NCI-H2196 treated with DMSO at 0.1 percent for 48 hours (cell line): ENCODE data around the gene CFAP77.
"Not testable (repeated sequence)": the region's sequence is repeated elsewhere in the genome, so short reads cannot be mapped to it uniquely, and the experiment has no call there.

Source experiments
- DNase-seq: peaks from one replicate; lab custom pipeline; 2025; ENCODE audit not compliant: unreplicated experiment; lab: John Stamatoyannopoulos, UW

CFAP77 gene

DNA sequence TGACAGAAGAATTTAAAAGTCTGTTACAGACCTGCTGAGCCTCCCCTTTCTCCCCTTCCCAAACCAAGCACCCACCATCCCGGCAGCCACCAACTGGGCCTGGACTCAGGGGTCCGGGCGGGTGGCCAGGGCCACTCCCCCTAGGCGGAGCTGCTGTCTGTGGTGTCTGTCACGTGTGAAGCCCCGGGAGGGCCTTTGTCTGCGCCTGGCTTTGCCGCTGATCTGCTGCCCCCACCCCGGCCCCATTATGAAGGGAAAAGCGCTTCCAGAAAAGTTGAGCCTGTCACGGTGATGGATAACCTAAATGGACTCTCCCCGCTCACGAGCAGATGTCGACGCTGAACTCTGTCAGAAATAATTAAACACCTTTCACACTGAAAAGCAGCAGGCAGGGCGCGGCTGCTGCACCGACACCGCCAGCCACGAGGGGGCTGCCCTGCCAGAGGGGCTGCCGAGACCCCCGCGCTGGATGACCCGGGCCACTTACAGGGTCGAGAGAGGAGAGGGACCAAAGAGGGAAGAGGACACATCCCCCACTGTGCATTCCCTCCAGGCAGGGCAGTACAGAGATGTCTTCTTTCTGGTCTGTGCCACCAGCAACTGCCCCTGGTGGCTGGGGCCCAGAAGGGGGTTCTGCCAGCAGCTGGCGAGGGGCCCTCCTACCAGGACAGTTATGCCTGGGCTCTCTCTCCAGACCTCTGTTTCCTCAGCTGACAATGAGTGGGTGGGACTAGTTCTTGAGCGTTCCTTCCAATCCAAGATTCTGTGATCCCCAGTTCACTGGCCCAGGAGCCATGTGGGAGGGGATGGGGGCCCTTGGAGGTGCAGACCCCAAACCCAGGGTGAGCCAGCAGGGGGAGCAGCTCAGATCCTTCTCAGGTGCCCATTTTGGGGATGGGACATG lies 136.4 kb downstream of the CFAP77 start:
- DNase-seq: no peak

DNA sequence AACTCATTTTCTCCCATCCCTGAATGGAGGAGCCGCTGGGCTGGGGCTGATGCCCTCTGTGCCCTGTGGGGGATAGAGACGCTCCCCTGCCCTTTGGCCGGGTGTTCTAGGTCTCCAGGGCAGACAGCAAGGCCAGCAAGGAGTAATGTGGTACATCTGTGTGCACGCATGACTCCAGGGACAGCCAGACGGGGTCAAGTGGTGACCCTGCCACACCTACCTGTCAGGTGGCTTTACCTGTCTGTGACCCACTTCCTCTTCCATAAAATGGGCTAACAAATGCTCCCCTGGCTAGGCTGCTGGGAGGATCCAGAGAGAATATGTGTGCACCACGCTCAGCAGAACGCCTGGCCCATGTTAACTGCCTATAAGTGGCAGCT lies 137.0 kb downstream of the CFAP77 start:
- no peak for DNase-seq

DNA sequence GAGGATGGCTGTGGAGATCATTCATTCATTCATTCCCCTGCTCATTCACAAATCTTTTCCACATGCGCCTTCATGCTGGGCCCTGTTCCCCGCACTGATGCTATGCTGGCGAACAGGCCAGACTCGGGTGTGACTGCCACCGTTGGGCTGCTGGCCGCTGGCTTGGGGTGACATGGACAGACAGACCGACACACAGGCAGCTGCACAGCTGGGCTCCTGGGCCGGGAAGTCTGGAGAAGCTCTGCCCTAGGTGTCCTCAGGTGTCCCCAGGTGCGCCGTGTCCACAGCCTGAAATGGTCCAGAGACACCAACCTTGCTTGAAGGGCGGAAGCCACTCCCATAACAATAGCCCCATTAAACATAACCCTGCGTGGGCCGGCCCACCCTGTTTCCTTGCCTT lies 137.4 kb downstream of the CFAP77 start:
- DNase-seq: no peak

DNA sequence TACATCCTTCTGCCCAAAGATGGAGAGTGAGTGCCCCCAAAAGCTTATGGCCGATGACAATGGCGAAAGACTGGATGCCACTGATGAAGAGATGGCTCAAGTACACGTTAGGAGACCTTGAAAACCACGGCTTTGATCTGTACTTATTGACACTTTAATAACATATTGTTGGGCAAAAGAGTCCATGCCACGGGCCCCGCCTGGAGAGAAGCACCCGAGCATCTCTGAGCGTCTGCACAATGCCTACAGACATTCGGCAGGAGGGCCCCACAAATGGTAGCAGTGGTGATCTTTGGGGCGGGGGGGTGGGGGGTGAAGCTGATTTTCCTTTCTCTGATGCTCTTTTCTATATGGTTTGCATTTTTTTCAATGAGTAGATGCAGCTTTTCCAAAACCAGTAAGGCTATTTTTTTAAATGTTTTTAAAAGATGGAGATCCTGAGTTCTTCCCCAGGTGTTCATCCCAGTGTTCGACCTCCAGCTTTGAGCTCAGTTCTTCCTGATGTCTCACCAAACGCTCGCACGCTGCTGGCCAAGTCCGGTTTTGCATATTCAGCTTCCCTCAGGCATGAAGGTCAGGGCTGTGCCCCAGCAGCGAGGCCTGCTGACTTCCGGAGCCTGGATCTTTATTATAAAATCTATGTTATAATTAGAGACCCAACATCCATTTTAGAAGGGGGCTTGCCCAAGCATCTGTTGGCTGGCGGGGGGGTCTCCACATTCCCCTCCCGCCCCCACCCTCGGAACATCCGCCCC lies 138.1 kb downstream of the CFAP77 start:
- no peak for DNase-seq

GRCh38 chr9:132548751-132549640 lies 139.0 kb downstream of the CFAP77 start:
- no peak for DNase-seq

DNA sequence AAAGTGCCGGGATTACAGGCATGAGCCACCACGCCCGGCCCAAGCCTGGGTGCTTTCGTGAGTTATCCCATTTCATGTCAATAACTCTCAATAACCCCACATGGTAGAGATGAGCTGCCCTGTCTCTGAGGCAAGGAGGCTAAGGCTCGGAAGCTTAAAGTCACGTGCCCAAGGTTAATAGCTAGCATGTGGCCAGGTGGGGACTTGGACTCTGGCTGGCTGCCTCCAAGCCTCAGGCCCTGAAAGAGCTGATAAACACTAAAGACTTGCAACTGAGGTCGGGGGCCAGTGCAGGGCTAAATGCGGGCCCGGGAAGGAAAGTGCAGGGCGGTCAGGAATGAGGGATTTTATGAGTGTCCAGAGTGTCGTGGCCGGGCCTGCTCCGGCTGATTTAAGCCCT lies 141.5 kb downstream of the CFAP77 start:
- DNase-seq: no peak

DNA sequence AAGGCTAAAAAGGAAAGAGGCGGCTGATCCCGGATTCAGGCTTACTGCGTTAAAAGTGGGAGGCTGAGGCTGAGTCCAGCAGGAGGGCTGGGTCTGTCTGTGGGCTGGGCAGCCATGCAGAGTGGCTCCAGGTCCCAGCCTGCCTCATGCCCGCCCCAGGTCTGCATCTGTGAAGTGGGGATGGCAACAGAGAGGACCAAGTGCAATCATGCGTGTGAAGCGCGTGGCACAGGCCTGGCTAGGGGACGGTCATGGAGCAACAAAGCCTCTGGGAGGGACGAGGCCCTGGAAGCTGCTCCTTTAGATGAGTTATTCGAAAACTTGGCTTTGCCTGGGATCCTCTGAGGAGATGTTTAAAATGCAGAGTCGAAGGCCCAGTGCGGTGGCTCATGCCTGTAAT lies 142.0 kb downstream of the CFAP77 start:
- no peak for DNase-seq

GRCh38 chr9:132554755-132555154 lies 144.7 kb downstream of the CFAP77 start:
- DNase-seq: no peak

DNA sequence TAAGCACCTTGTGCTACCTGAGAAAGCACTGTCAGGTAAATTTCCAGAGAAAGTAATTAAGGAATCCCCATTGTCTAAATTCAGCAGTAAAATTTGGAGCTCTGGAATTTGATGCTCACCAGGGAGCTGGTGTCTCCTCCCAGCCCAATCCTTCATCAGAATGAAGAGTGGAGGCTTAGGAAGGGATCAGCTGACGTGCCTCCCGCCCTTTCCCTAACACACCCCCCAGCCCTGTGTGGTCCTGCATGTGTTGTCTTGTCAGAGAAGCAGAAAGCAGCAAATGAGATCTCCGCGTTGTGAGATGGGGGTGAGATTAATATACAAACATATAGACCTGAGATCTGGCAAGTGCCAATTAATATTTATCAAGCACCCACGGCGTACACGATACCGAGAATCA lies 145.5 kb downstream of the CFAP77 start:
- no peak for DNase-seq

DNA sequence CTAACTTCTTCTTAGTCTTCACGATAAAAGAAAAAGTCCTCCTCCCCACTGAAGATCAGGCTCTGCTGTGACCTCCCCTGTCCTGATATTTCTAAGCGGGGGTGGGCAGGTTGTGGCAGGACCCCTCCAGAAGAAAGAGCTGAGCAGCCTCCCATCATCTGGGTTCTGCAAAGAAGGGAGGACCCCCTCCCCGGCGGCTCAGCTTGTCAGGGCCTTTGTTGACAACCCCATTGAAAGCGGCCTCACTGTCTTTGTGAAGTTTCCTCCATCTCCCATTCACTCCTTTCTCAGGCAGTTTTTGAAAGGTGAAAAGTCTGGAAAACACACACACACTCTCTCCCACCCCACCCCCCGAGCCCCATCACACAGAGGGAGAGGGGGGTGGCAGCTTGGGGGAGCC lies 146.2 kb downstream of the CFAP77 start:
- DNase-seq: no peak

DNA sequence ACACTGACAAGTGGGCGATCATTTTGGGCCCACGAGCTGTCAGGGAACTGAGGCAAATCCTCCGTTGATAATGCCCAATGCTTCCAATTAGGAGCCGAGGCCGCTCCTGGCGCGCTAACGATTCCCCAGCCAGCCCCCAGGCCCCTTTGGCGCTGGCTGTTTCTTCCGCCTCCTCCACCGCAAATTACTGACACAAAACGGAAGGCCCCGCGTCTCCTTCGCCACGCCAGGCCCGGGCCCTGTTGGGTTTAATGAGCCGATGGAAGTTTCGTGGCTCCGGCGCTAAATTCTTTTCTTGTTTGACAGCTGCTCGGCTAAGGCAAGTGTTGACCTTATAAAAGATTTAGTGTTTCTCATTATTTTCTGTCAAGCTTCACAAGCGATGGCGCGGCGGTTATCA lies 146.7 kb downstream of the CFAP77 start:
- DNase-seq: no peak

GRCh38 chr9:132557159-132557558 lies 147.1 kb downstream of the CFAP77 start:
- DNase-seq: no peak

GRCh38 chr9:132559711-132560110 lies 149.7 kb downstream of the CFAP77 start:
- no peak for DNase-seq

DNA sequence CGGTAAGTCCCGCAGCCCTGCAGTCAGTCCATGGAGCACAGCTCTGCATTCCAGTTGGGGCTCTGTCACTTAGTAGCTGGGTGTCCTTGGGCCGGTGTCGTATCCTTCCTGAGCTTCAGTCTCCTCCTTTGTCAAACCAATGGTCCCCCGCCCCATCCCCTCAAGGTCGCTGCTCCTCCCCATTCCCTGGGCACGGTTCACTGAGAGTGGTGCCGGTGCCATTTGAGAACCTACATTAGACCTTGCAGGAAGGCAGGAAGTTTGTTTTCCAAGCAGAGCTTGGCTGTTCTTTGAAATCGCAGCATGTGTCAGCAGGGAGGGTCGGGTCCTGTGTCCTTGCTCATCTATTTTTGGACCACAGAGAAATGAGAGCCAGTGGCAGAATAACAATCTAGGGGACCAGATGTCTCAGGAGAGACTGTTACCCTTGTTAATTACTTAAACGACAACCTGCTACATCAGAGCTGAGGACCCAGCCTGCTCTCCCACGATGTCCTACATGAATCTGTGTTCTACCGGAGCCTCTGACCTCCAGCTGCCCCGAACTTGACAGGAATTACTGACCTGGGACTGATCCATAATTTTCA lies 150.7 kb downstream of the CFAP77 start:
- DNase-seq: no peak

GRCh38 chr9:132562306-132562573 lies 152.2 kb downstream of the CFAP77 start:
- DNase-seq: no peak

DNA sequence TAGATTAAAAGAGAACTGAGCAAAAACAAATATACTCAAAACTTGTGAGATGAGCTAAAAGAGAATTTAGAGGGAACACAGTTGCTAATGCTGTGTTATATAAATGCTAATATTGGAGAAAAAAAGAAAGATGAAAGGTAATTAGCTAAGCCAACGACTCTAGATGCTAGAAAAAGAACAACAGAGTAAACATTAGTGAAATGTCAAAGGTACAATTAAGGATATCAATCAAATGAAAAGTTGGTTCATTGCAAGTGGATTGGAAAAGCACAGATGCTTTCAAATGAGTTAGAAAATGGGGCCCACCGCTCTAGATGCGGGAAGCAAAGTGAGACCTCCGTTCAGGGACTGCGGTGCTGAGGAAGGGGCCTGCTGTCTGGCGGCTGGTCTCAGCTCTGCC lies 154.5 kb downstream of the CFAP77 start:
- DNase-seq: no peak

DNA sequence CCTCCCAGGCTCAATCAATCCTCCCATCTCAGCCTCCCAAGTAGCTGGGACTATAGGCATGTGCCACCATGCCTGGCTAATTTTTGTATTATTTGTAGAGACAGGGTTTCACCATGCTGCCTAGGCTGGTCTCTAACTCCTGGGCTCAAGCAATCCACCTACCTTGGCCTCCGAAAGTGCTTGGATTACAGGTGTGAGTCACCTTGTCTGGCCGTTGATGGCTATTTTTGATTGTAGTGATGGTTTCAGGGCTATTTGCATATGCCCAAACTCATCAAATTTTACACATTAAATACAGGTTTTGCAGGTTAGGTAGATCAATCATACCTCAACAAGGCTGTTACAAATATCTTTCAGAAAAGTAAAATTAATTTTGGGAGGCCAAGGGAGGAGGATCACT lies 158.8 kb downstream of the CFAP77 start:
- DNase-seq: not testable (repeated sequence)

GRCh38 chr9:132571806-132572600 lies 162.0 kb downstream of the CFAP77 start:
- DNase-seq: no peak

- peak; percentile 3 for DNase-seq
These were observed 162.9 kb downstream of the CFAP77 start for GRCh38 chr9:132572921-132573320.

DNA sequence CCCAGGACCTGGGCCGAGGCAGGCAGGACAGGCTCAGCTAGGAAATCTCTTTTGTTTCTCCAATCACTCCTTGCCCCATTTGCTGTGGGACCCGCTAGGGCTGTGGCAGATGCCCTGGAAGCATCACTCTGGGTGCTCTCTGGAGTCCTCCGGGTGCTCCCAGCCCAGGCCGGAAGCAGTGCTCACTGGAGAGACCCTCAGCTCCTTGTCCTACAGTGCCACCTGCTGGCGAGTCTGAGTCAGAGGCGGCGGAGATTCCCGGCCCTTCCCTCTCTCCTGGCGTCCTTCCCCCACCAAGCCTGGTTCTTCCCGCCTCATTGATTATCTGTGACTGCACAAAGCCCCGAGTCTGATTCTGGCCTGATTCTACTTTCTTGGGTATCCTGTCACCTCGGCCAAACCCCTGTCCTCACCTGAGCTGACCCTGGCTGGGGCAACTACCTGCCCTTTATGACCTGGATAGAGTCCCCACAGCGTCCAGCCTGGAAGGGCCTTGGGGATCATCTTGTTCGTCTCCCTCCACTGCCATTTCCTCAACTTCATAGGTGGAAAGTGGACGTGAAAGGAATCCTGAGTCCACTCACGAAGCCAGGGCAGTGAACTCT lies 165.1 kb downstream of the CFAP77 start:
- DNase-seq: peak; percentile 76
